A549 treated with AZD9567 at 1 μM for 4 hours (cell line): ENCODE measurements around the gene IFNA13. TPM values are rescaled to one million over a fixed set of nuclear protein-coding genes. Genes with fewer than 3 reads are reported as not detected.

ENCODE experiments used
- total RNA-seq: library from RNA; stranded (reverse); fragments of 200-300 nt; extraction: Qiagen RNA extraction; gene quantifications from 5 replicates; pipeline ENCODE4 v1.2.3, GENCODE V29; 2022; ENCODE audit not compliant: insufficient read depth

Gene IFNA13
- total RNA-seq, result not detected in 5 replicates

DNA sequence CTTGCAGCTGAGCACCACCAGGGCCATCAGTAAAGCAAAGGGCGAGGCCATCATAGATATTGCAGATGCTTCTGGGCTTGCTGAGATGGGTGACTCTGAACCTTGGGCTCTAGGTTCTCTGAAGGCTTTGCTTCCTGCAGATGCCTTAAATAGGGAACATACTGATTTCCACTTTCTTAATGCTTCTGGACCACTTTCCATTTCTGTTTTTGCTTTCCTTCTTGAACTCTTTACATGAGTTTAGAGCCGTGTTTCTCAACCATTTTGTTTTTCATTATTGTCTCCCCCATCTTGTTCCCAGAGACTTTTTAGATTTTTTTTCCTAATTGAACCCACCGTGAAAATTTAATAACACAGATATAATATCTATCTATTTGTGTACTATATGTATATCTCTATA lies at the start of gene IFNA13:
IFNA13 (minus strand) TSS at position 101 of the 400 bp plus-strand sequence; CDS start at position 54, 47 bp downstream.

DNA sequence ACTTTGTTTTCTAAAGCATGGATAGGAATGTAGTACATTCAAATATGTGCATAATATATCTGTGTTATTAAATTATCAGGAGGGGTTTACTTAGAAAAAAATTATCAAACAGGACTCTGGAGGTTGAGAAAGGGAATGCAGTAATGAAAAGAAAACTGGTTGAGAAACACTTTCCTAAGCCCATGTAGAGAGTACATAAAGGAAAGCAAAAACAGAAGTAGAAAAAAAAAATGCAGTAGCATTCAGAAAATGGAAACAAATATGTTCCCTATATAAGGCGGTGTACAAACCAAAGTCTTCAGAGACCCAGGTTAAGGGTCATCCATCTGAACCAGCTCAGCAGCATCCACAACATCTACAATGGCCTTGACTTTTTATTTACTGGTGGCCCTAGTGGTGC lies 41.0 kb upstream of the IFNA13 start, which contains the start of gene IFNA8:
IFNA8 (plus strand) TSS at position 301 of the 400 bp plus-strand sequence; CDS start at position 361, 60 bp downstream.

GRCh38 chr9:21385131-21385670 lies 17.3 kb upstream of the IFNA13 start, which contains the start of gene IFNA2:
IFNA2 (minus strand) TSS chr9:21385398; CDS start chr9:21385329, 69 bp downstream.

GRCh38 chr9:21350787-21351186 lies 17.1 kb downstream of the IFNA13 start, which contains the start of gene IFNA6:
IFNA6 (minus strand) TSS chr9:21350887; CDS start chr9:21350887, 0 bp downstream.

GRCh38 chr9:21334701-21335632 lies 32.9 kb downstream of the IFNA13 start, which contains the start of gene KLHL9:
KLHL9 (minus strand) TSS chr9:21335404; CDS start chr9:21334859, 545 bp downstream.

Other genes with a start within 250 kb of the IFNA13 start
- gene IFNW1, start 226.2 kb downstream of the IFNA13 start, total RNA-seq, result not detected in 5 replicates
- not detected in 5 replicates for gene IFNA21, start 201.4 kb downstream of the IFNA13 start, total RNA-seq
- gene IFNA4, start 180.5 kb downstream of the IFNA13 start, total RNA-seq, result not detected in 5 replicates
- gene IFNA7, start 165.9 kb downstream of the IFNA13 start, total RNA-seq, result not detected in 5 replicates
- not detected in 5 replicates for gene IFNA10, start 160.9 kb downstream of the IFNA13 start, total RNA-seq
- gene IFNA16, start 150.7 kb downstream of the IFNA13 start, total RNA-seq, result not detected in 5 replicates
- not detected in 5 replicates for gene IFNA17, start 139.8 kb downstream of the IFNA13 start, total RNA-seq
- gene IFNA14, start 128.1 kb downstream of the IFNA13 start, total RNA-seq, result not detected in 5 replicates
- not detected in 5 replicates for gene IFNA5, start 62.7 kb downstream of the IFNA13 start, total RNA-seq
- 13.9 to 17.9 TPM (median 17.6 TPM) in 5 replicates for gene KLHL9, start 32.7 kb downstream of the IFNA13 start, total RNA-seq
- not detected in 5 replicates for gene IFNA6, start 17.2 kb downstream of the IFNA13 start, total RNA-seq
- not detected in 5 replicates for gene IFNA2, start 17.3 kb upstream of the IFNA13 start, total RNA-seq
- gene IFNA8, start 41.1 kb upstream of the IFNA13 start, total RNA-seq, result not detected in 5 replicates
- gene IFNA1, start 72.4 kb upstream of the IFNA13 start, total RNA-seq, result not detected in 5 replicates
- 1.2 to 1.4 TPM (median 1.3 TPM) in 4 of 5 replicates, not detected in the other for gene IFNE, start 114.3 kb upstream of the IFNA13 start, total RNA-seq